ENCODE results near the gene ZNF540. TPM values are rescaled to one million over a fixed set of nuclear protein-coding genes. Genes with fewer than 3 reads are reported as not detected.

Gene ZNF540
- total and polyA plus RNA-seq, 2 donors (not counting 3 experiments of a cell fraction or from before 2014, with no cell fraction given): 0.25 to 0.75 TPM

DNA sequence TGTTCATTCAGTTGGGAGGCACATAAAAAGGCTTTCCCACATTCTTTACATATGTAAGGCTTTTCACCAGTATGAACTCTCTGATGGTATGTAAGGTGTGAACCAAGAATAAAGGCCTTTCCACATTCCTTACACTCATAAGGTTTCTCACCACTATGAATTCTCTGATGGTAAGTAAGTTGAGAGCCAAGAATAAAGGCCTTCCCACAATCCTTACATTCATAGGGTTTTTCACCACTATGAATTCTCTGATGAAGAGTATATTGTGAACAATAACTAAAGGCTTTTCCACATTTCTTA is 29.4 kb upstream of the ZNF540 start:
- no TSS peak for BruUV-seq (replicated peaks)
- no peak for FAIRE-seq

GRCh38 chr19:37572203-37572602 is 22.5 kb upstream of the ZNF540 start:
- Histone ChIP-seq H3K4me2 (ENCODE audit: insufficient read depth, low read length) (no peak overlapping the region), H3K27me3 (ENCODE audit: control insufficient read depth in 2 of 2, insufficient read depth in 2 of 2, low read length in 2 of 2) (no peaks in the 10 kb centered on the region), H3K4me3 (replicated peaks in 1 of 3; ENCODE audit: insufficient read depth in 1 of 3, low read depth in 1 of 3, low read length in 3 of 3) (no peak overlapping the region), H4K20me1 (replicated peaks; ENCODE audit: control insufficient read depth, extremely low read depth, insufficient read depth, low read length) (no peaks in the 10 kb centered on the region), H3K79me2 (ENCODE audit: control insufficient read depth, insufficient read depth, low read length) (no peaks in the 10 kb centered on the region), H3K27ac (ENCODE audit: insufficient read depth, low read depth, low read length) (no peak overlapping the region), H3K9me3 (replicated peaks; ENCODE audit: control insufficient read depth, insufficient read depth, low read length) (peaks cover 3% of the 10 kb centered on the region), H3K4me1 (ENCODE audit: control insufficient read depth, extremely low read depth, insufficient read depth, low read length) (no peaks in the 10 kb centered on the region), H3K9ac (replicated peaks; ENCODE audit: extremely low read depth, insufficient read depth, low read length) (no peak overlapping the region), H3K36me3 (ENCODE audit: control insufficient read depth in 2 of 2, extremely low read depth in 1 of 2, insufficient read depth in 2 of 2, low read length in 2 of 2) (no peaks in the 10 kb centered on the region), H2AFZ (ENCODE audit: low read depth, low read length) (no peak overlapping the region), H3K9me1 (replicated peaks; ENCODE audit: control insufficient read depth, extremely low read depth, insufficient read depth, low read length) (no peaks in the 10 kb centered on the region)
- intact Hi-C loops (cut with micrococcal nuclease): no loop called here
- DNase-seq (ENCODE audit: low read depth, low spot score) (no peak), FAIRE-seq (no peak)
- ChIA-PET POLR2A (no interaction called here), CTCF (no interaction called here)
- TF ChIP-seq FOS (IDR thresholded peaks at IDR 0.05; ENCODE audit: borderline replicate concordance, insufficient read depth, low read length) (no peak), POLR2A (IDR thresholded peaks at IDR 0.05; ENCODE audit: low read depth, low read length) (no peak), GATA2 (IDR thresholded peaks at IDR 0.05; ENCODE audit: insufficient read depth, insufficient read length, low read depth, low read length) (no peak)
- TF ChIP-seq, protein P1, sequence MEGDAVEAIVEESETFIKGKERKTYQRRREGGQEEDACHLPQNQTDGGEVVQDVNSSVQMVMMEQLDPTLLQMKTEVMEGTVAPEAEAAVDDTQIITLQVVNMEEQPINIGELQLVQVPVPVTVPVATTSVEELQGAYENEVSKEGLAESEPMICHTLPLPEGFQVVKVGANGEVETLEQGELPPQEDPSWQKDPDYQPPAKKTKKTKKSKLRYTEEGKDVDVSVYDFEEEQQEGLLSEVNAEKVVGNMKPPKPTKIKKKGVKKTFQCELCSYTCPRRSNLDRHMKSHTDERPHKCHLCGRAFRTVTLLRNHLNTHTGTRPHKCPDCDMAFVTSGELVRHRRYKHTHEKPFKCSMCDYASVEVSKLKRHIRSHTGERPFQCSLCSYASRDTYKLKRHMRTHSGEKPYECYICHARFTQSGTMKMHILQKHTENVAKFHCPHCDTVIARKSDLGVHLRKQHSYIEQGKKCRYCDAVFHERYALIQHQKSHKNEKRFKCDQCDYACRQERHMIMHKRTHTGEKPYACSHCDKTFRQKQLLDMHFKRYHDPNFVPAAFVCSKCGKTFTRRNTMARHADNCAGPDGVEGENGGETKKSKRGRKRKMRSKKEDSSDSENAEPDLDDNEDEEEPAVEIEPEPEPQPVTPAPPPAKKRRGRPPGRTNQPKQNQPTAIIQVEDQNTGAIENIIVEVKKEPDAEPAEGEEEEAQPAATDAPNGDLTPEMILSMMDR (IDR thresholded peaks at IDR 0.05; ENCODE audit: extremely low read depth in 1 of 2, insufficient read depth in 1 of 2, low read depth in 1 of 2, low read length in 2 of 2): no peak
- no TSS peak for BruUV-seq (replicated peaks)
- dilution Hi-C loops (cut with MboI; ENCODE audit: extremely low pct_ligation_motif_present, low sequenced_read_pairs): no loop called here

More for the DNA sequence above, 29.4 kb upstream of the ZNF540 start:
- ChIA-PET POLR2A (no interaction called here), CTCF (no interaction called here)
- H2AFZ ChIP-seq (ENCODE audit: low read depth, low read length): no peak overlapping the region
- intact Hi-C loops (cut with micrococcal nuclease) (no loop called here), dilution Hi-C loops (cut with MboI; ENCODE audit: extremely low pct_ligation_motif_present, low sequenced_read_pairs) (no loop called here)
- H3K9ac ChIP-seq (replicated peaks; ENCODE audit: extremely low read depth, insufficient read depth, low read length): no peak overlapping the region
- H3K4me2 ChIP-seq (ENCODE audit: insufficient read depth, low read length): no peak overlapping the region
- DNase-seq (ENCODE audit: low read depth, low spot score): no peak
- no peaks in the 10 kb centered on the region for H3K36me3 ChIP-seq (ENCODE audit: control insufficient read depth in 2 of 2, extremely low read depth in 1 of 2, insufficient read depth in 2 of 2, low read length in 2 of 2)
- no peaks in the 10 kb centered on the region for H4K20me1 ChIP-seq (replicated peaks; ENCODE audit: control insufficient read depth, extremely low read depth, insufficient read depth, low read length)
- H3K27me3 ChIP-seq (ENCODE audit: control insufficient read depth in 2 of 2, insufficient read depth in 2 of 2, low read length in 2 of 2): no peaks in the 10 kb centered on the region
- H3K4me3 ChIP-seq (replicated peaks in 1 of 3; ENCODE audit: insufficient read depth in 1 of 3, low read depth in 1 of 3, low read length in 3 of 3): no peak overlapping the region
- peaks cover 24% of the 10 kb centered on the region for H3K9me3 ChIP-seq (replicated peaks; ENCODE audit: control insufficient read depth, insufficient read depth, low read length)
- no peaks in the 10 kb centered on the region for H3K4me1 ChIP-seq (ENCODE audit: control insufficient read depth, extremely low read depth, insufficient read depth, low read length)
- H3K27ac ChIP-seq (ENCODE audit: insufficient read depth, low read depth, low read length): no peak overlapping the region
- no peak for TF ChIP-seq MYC (IDR thresholded peaks at IDR 0.05; ENCODE audit: low read depth, low read length)
- no peak for TF ChIP-seq POLR2AphosphoS5 (IDR thresholded peaks at IDR 0.05; ENCODE audit: insufficient read depth, low read depth, low read length)
- TF ChIP-seq, protein P1 (IDR thresholded peaks at IDR 0.05; ENCODE audit: extremely low read depth in 1 of 2, insufficient read depth in 1 of 2, low read depth in 1 of 2, low read length in 2 of 2): no peak
- TF ChIP-seq EZH2 (IDR thresholded peaks at IDR 0.05; ENCODE audit: borderline replicate concordance, low read depth, low read length, severe bottlenecking): no peak
- H3K79me2 ChIP-seq (ENCODE audit: control insufficient read depth, insufficient read depth, low read length): no peaks in the 10 kb centered on the region
- no peaks in the 10 kb centered on the region for H3K9me1 ChIP-seq (replicated peaks; ENCODE audit: control insufficient read depth, extremely low read depth, insufficient read depth, low read length)
